PC-9 (cell line): ENCODE measurements around the gene LRRC8C.

ENCODE experiments used
- EZH2 ChIP-seq: fragments of 200-600 bp; sonication (generic); IDR thresholded peaks from 2 replicates; pipeline ENCODE4 v1.8.0; 2017; ENCODE audit warnings: antibody characterized with exemption, low read depth
- TF ChIP-seq, protein P1 (sequence below): fragments of 200-600 bp; sonication (generic); conservative IDR thresholded peaks from 2 replicates; pipeline ENCODE4 v1.6.1; 2017; ENCODE audit warnings: mixed run types, antibody characterized with exemption, mild to moderate bottlenecking, moderate library complexity

DNA sequence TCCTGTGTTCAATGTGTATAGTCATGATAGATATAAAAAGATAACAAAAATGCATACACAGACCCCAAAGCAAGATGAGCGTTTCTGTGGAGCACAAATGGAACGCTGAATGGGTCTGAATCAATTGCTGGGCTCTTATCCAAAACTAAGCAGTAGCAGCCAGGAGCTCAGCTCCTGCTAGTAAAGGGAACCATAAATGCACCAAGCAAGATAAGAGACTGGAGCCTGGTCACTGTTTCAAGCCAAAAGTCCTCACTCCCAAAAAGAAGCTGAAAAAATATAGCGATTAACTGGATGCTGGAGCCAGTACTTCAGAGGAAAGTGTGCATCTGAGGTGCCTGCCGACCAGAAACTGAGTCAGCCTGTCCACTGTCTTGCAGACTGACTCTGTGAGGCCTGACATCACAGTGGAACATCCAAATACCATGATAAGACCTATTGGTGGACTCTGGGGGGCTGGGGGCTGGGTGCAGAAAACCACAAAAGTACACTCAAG, 68.9 kb downstream of the LRRC8C start:
- TF ChIP-seq, protein P1, sequence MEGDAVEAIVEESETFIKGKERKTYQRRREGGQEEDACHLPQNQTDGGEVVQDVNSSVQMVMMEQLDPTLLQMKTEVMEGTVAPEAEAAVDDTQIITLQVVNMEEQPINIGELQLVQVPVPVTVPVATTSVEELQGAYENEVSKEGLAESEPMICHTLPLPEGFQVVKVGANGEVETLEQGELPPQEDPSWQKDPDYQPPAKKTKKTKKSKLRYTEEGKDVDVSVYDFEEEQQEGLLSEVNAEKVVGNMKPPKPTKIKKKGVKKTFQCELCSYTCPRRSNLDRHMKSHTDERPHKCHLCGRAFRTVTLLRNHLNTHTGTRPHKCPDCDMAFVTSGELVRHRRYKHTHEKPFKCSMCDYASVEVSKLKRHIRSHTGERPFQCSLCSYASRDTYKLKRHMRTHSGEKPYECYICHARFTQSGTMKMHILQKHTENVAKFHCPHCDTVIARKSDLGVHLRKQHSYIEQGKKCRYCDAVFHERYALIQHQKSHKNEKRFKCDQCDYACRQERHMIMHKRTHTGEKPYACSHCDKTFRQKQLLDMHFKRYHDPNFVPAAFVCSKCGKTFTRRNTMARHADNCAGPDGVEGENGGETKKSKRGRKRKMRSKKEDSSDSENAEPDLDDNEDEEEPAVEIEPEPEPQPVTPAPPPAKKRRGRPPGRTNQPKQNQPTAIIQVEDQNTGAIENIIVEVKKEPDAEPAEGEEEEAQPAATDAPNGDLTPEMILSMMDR = no peak
- TF ChIP-seq EZH2 = no peak
